OCI-M1 (cell line): Measurements from ENCODE around the gene COMT.
A peak's percentile ranks its signal among the peaks of the same experiment; 100 is the strongest.

ENCODE experiments used
- DNase-seq: peaks from one replicate; lab custom pipeline; 2025; lab: John Stamatoyannopoulos, UW

COMT gene

GRCh38 chr22:19982991-19983578 is 41.5 kb downstream of the COMT start:
- no peak for DNase-seq

GRCh38 chr22:19983741-19984140 is 42.2 kb downstream of the COMT start:
- DNase-seq: no peak

DNA sequence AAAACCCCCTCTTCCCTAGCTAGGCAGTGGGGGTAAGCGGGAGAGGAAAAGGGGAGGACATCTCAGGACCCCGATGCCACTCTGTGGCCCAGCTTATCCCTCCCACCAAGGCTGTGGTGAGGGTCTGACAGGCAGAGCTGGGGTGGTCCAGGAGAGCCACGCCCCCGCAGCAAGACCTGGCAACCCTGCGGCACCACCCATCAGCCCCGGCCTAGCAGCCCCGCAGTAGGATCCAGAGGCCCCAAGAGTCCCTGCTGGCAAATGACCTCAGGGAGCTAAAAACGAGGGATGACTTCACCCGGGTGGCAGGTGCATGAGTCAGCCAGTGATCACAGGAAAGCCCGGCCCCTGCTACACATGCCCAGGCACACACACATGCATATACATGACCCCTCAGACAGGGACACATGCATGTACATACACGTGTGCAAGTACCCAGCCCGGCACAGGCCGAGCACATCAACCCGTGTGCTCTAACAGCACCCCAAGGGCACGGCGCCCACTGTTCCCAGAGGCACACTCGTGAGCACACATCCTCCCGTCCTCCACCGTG is 42.7 kb downstream of the COMT start:
- no peak for DNase-seq

- DNase-seq: no peak
Observed at GRCh38 chr22:19984851-19985811, 43.6 kb downstream of the COMT start.

GRCh38 chr22:19986011-19986409 is 44.4 kb downstream of the COMT start:
- no peak for DNase-seq

DNA sequence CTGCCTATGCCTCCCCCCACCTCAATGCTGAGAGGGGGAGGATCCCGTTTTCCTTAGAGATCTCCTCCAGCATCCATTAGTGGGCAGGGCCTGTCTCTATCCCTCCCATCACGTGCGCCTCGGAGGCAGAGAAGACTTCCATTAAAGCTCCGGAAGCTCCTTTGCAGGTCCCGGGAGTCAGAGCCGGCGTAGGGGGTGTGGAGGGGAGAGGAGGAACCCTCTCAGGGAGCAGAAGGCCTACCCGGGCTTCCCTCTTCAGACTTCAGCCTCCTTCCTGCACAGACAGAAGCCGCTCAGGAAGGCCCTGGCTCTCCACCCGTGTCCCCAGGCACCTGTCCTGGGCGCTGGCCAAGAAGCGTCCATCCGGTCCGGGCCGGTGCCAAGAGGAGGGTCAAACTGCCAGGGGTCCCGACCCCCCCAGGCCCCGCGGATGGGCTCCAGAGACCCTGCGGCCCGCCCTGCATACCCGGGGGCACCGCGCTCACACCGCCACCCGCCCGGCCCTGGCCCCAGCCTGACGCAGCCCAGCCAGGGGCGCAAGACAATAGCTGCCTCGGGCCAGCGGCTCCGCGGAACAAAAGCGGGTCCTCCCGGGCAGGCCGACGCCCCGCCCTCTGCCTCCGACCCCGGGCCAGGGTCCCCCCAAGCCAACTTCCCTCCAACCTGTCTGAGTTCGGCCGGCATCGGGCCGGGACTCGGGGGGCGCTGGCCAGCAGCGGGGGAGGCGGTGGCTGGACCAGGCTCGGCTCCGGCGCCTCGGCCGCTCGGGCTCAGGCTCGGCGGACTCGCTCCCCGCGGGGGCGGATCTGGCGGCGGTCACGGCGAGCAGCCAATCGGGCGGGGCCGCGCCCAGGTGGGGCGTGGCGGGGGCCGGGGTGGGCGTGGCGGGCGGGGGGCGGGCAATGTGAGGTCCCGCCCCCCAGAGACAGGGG is 45.1 kb downstream of the COMT start:
- DNase-seq: peak; percentile 87

GRCh38 chr22:19987394-19988306 is 46.1 kb downstream of the COMT start:
- no peak for DNase-seq

GRCh38 chr22:19988331-19988808 is 46.8 kb downstream of the COMT start:
- DNase-seq: no peak

GRCh38 chr22:19988965-19989724 is 47.6 kb downstream of the COMT start:
- peak; percentile 43 for DNase-seq

GRCh38 chr22:19989725-19990067 is 48.1 kb downstream of the COMT start:
- DNase-seq: no peak

GRCh38 chr22:19990188-19990587 is 48.6 kb downstream of the COMT start:
- DNase-seq: no peak

DNA sequence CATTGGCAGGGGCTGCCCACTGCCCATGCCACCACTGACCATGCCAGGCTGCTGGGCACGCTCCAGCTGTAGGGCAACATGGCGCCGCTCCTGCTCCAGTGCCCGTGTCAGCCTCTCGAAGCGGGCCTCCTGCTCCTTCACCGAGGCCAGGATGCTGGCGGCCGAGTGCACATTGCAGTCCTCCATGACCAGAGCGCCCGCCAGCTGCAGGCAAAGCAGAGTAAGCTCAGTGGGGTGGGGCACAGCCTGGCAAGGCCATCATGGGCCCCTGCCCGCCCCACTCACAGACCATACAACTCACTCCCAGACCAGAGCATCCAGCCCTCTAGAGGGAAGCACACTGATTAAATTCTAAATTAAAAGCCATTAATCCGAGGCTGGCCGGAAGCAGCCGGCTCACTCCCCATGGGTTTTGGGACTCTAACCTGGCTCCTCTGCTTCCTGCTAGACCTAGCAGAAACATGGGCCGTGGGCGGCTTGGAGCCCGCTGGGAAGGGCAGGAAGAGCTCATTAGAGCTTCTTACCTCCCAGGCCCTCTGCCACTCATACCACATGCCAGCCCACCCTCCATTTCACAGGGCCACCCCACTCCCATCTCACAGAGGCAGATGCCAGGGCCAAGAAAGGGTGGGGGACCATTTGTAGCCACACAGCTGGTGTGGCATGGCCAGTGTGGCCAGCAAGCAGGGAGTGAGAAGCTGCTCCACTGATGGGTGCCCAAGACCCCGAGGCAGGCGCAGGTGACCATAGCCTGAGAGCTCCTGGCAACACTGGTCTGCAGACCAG is 49.2 kb downstream of the COMT start:
- DNase-seq: no peak

GRCh38 chr22:19991395-19991644 is 49.7 kb downstream of the COMT start:
- no peak for DNase-seq

GRCh38 chr22:19991645-19992451 is 50.3 kb downstream of the COMT start:
- no peak for DNase-seq

DNA sequence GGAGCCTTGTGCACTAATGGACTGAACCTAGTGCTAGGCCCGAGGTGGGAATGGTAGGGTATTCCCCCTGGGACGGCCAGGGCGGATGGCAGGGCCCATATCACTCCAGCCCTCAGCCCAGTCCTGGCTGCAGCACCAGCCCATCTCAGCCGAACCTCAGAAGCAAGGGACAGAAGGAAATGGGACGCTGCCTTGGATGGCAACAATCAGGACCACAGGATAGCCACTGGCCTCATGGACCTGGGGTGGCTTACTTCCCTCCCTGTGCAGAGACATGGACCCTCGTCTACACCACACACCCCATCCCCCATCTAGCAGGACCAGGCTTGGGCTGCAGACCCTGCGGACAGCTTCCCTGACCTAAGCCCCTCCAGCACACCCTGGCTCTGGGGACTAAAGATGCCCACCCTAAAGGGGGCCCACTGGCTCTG is 50.9 kb downstream of the COMT start:
- no peak for DNase-seq

DNA sequence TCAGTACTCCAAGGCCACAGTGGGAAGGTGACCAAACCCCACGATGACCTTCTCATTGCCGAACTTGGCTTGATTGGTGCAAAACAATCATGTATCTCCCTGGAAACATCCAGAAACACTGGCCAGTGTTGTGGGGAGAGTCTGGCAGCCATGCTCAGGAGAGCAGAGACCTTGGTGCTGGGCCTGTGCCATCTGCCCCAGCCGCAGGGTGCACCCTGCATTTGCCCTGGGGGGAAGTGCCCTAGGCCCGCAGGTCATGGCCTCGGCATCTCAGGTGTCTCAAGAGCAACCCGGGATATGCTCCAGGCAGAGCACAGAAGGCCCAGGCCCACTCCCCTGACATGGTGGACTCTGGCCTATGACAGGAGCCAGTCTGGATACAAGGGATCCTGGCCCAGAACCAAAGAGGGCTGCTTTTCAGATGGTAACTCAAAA is 51.4 kb downstream of the COMT start:
- no peak for DNase-seq

- no peak for DNase-seq
Observed at GRCh38 chr22:19993926-19994325, 52.4 kb downstream of the COMT start.

GRCh38 chr22:19994851-19995610 is 53.5 kb downstream of the COMT start:
- DNase-seq: no peak
